K562 (cell line): ENCODE data around the gene SLC12A1. TPM values are rescaled to one million over a fixed set of nuclear protein-coding genes. Genes with fewer than 3 reads are reported as not detected.

Experiments used
- polyA plus RNA-seq, 8 experiments: library from polyadenylated mRNA; depleted of rRNA in 4 of 8; stranded (reverse) in 5 of 8; unstranded in 3 of 8; fragments of >200 nt; fragmentation: Nextera tagmentation in 2 of 8; fragmentation: Illumina TruSeq in 1 of 8; extraction: Ambion mirVana in 2 of 8; extraction: Trizol in 1 of 8; gene quantifications; 2 replicates each; pipeline versions ENCODE4 v1.2.1 to v1.2.3, GENCODE V29; 2011 to 2014; ENCODE audit warnings: inconsistent platforms in 1 of 8, missing spikeins in 1 of 8
- small RNA-seq: library from RNA; depleted of rRNA; stranded (forward); fragments of <200 nt; gene quantifications from one replicate; pipeline ENCODE3, GENCODE V24; 2014
- total RNA-seq, 7 experiments: library from RNA; depleted of rRNA in 6 of 7; stranded (reverse); fragments of >200 nt in 6 of 7; fragmentation: Illumina TruSeq in 2 of 7; extraction: Trizol in 2 of 7; gene quantifications; 2 replicates each; pipeline versions ENCODE4 v1.2.1 to v1.2.3, GENCODE V29; 2011 to 2021; ENCODE audit warnings: low replicate concordance in 1 of 7

Gene SLC12A1
- total and polyA plus RNA-seq, 9 of the 15 experiments (the other 6 are each of a cell fraction or from before 2014, with no cell fraction given), result not detected

Small RNAs within 50 kb of the gene (small RNA-seq; reads per million reads assigned to genes)
- not detected for gene RF00019

Other genes with a start within 250 kb of the SLC12A1 start
- gene SLC24A5, start 85.3 kb upstream of the SLC12A1 start, total RNA-seq (2014; rRNA removed), result not detected in 2 replicates
- not detected in 2 replicates for gene SLC24A5, start 85.3 kb upstream of the SLC12A1 start, total RNA-seq (2014; rRNA removed; fragmentation: Illumina TruSeq; extraction: Trizol)
- gene SLC24A5, start 85.3 kb upstream of the SLC12A1 start, total RNA-seq (2015; rRNA removed; fragmentation: Illumina TruSeq; extraction: Trizol), result not detected in 2 replicates
- not detected in 2 replicates for gene SLC24A5, start 85.3 kb upstream of the SLC12A1 start, total RNA-seq (2021)
- gene SLC24A5, start 85.3 kb upstream of the SLC12A1 start, polyA plus RNA-seq (2011; rRNA removed), result not detected in 2 replicates
- gene SLC24A5, start 85.3 kb upstream of the SLC12A1 start, polyA plus RNA-seq (2014; fragmentation: Illumina TruSeq; extraction: Trizol), result not detected in 2 replicates
- not detected for gene SLC24A5, start 85.3 kb upstream of the SLC12A1 start, polyA plus RNA-seq (2014; fragmentation: Nextera tagmentation; extraction: Ambion mirVana)
- not detected in 2 replicates for gene SLC24A5, start 85.3 kb upstream of the SLC12A1 start, polyA plus RNA-seq (2014; rRNA removed)
- 0.08 and 0.09 TPM in 2 replicates for gene MYEF2, start 28.0 kb upstream of the SLC12A1 start, total RNA-seq (2014; rRNA removed)
- 0.25 and 0.32 TPM in 2 replicates for gene MYEF2, start 28.0 kb upstream of the SLC12A1 start, total RNA-seq (2014; rRNA removed; fragmentation: Illumina TruSeq; extraction: Trizol)
- 0.04 and 0.36 TPM in 2 replicates for gene MYEF2, start 28.0 kb upstream of the SLC12A1 start, total RNA-seq (2015; rRNA removed; fragmentation: Illumina TruSeq; extraction: Trizol)
- gene MYEF2, start 28.0 kb upstream of the SLC12A1 start, total RNA-seq (2021), result 0.29 and 0.65 TPM in 2 replicates
- gene MYEF2, start 28.0 kb upstream of the SLC12A1 start, polyA plus RNA-seq (2011; rRNA removed), result 0.03 and 0.18 TPM in 2 replicates
- 0.19 TPM in 1 of 2 replicates, not detected in the other for gene MYEF2, start 28.0 kb upstream of the SLC12A1 start, polyA plus RNA-seq (2014; fragmentation: Illumina TruSeq; extraction: Trizol)
- under 1 TPM; 0.03 to 0.06 TPM for gene MYEF2, start 28.0 kb upstream of the SLC12A1 start, polyA plus RNA-seq (2014; fragmentation: Nextera tagmentation; extraction: Ambion mirVana)
- 0.82 TPM in 1 of 2 replicates, not detected in the other for gene MYEF2, start 28.0 kb upstream of the SLC12A1 start, polyA plus RNA-seq (2014; rRNA removed)
- not detected in 2 replicates for gene CTXN2, start 14.6 kb upstream of the SLC12A1 start, total RNA-seq (2014; rRNA removed)
- not detected in 2 replicates for gene CTXN2, start 14.6 kb upstream of the SLC12A1 start, total RNA-seq (2014; rRNA removed; fragmentation: Illumina TruSeq; extraction: Trizol)
- gene CTXN2, start 14.6 kb upstream of the SLC12A1 start, total RNA-seq (2015; rRNA removed; fragmentation: Illumina TruSeq; extraction: Trizol), result not detected in 2 replicates
- gene CTXN2, start 14.6 kb upstream of the SLC12A1 start, total RNA-seq (2021), result not detected in 2 replicates
- gene CTXN2, start 14.6 kb upstream of the SLC12A1 start, polyA plus RNA-seq (2011; rRNA removed), result not detected in 2 replicates
- not detected in 2 replicates for gene CTXN2, start 14.6 kb upstream of the SLC12A1 start, polyA plus RNA-seq (2014; fragmentation: Illumina TruSeq; extraction: Trizol)
- not detected for gene CTXN2, start 14.6 kb upstream of the SLC12A1 start, polyA plus RNA-seq (2014; fragmentation: Nextera tagmentation; extraction: Ambion mirVana)
- gene CTXN2, start 14.6 kb upstream of the SLC12A1 start, polyA plus RNA-seq (2014; rRNA removed), result not detected in 2 replicates
- 93.1 and 104 TPM in 2 replicates for gene DUT, start 125.1 kb downstream of the SLC12A1 start, total RNA-seq (2014; rRNA removed)
- gene DUT, start 125.1 kb downstream of the SLC12A1 start, total RNA-seq (2014; rRNA removed; fragmentation: Illumina TruSeq; extraction: Trizol), result 96.7 and 126 TPM in 2 replicates
- gene DUT, start 125.1 kb downstream of the SLC12A1 start, total RNA-seq (2015; rRNA removed; fragmentation: Illumina TruSeq; extraction: Trizol), result 76.0 and 81.4 TPM in 2 replicates
- gene DUT, start 125.1 kb downstream of the SLC12A1 start, total RNA-seq (2021), result 235 TPM in 2 replicates
- 73.2 and 94.9 TPM in 2 replicates for gene DUT, start 125.1 kb downstream of the SLC12A1 start, polyA plus RNA-seq (2011; rRNA removed)
- gene DUT, start 125.1 kb downstream of the SLC12A1 start, polyA plus RNA-seq (2014; fragmentation: Illumina TruSeq; extraction: Trizol), result 111 and 112 TPM in 2 replicates
- 10 to 100 TPM; 13.9 to 16.7 TPM for gene DUT, start 125.1 kb downstream of the SLC12A1 start, polyA plus RNA-seq (2014; fragmentation: Nextera tagmentation; extraction: Ambion mirVana)
- 124 and 139 TPM in 2 replicates for gene DUT, start 125.1 kb downstream of the SLC12A1 start, polyA plus RNA-seq (2014; rRNA removed)